ENCODE results near the gene HOXB5.

The HOXB5 gene

DNA sequence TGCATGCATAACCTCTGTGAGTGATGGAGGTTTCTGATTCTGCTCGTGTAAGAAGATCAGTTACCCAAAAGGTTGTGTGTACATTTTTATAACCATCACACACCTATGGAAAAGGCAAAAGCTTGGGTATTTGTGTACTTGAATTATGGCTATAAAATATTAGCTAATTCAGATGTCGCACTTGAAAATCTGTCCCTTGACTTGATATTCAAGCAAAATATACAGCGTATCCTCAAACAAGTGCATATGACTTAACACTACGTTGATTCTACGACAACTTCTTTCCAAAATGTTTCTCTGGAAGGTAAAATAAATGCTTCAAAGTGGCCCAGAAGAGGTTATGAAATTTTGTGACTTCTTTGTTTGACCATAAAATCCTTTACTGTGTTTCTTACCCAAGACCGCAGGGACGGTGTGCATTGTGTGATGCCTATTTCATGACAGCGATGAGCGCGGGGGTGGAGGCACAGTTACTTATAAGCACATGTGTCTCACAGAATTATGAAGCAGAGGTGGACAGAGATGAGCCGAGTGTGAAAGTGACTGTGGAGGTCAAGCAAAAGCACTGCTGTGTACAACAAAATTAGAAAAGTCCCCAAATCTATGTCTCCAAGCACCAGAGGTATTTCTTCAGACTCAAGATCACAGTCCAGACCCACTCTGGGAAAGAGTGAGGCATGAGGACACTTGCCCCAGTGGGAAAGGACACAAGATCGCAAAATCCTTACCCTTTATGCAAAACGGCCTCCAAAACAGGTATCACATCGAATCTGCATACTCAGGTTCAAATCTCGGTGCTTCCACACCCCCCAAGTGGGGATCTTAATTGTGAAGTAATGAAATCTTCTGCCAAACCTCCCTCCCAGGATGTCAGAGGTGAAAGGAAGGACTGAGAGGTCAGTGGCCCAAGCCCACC is 36.7 kb upstream of the HOXB5 start:
- no peak for DNase-seq
- Histone ChIP-seq H3K27me3 (peaks cover 0 to 100% of the 10 kb centered on the region in 2 donors), H3K9me3 (no peaks in the 10 kb centered on the region), H3K4me3 (no peak overlapping the region), H3K36me3 (no peaks in the 10 kb centered on the region), H3K4me1 (peaks cover 0 to 25% (median 18%) of the 10 kb centered on the region in 4 donors), H3K27ac (no peak overlapping the region)
- TF ChIP-seq, protein P1, sequence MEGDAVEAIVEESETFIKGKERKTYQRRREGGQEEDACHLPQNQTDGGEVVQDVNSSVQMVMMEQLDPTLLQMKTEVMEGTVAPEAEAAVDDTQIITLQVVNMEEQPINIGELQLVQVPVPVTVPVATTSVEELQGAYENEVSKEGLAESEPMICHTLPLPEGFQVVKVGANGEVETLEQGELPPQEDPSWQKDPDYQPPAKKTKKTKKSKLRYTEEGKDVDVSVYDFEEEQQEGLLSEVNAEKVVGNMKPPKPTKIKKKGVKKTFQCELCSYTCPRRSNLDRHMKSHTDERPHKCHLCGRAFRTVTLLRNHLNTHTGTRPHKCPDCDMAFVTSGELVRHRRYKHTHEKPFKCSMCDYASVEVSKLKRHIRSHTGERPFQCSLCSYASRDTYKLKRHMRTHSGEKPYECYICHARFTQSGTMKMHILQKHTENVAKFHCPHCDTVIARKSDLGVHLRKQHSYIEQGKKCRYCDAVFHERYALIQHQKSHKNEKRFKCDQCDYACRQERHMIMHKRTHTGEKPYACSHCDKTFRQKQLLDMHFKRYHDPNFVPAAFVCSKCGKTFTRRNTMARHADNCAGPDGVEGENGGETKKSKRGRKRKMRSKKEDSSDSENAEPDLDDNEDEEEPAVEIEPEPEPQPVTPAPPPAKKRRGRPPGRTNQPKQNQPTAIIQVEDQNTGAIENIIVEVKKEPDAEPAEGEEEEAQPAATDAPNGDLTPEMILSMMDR (IDR thresholded peaks at IDR 0.05), result no peak
- intact Hi-C loops (cut with DNase I; ENCODE audit: low total_unique reads), result no loop called here

DNA sequence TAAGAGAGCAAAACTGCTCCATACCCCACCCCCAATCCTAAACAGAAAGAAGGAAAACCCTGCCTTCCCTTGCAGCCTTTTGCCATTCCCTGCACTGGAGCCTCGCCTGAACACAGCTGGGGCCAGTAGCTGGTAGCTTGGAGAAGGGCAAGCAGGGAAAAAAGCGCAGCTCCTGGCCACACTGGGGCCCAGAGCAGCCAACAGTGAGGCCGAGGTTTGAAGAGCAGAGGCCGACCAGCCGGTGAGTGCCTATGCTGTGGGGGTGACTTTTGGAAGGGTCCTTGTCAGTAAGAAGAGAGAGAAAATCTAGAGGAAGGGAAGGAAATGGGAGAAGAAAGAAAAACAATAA is 35.8 kb upstream of the HOXB5 start:
- H3K4me3 ChIP-seq, result no peak overlapping the region
- peaks cover 0 to 30% (median 24%) of the 10 kb centered on the region in 4 donors for H3K4me1 ChIP-seq
- H3K27me3 ChIP-seq, result peaks cover 0 to 100% of the 10 kb centered on the region in 2 donors
- TF ChIP-seq, protein P1 (IDR thresholded peaks at IDR 0.05), result no peak
- no peaks in the 10 kb centered on the region for H3K9me3 ChIP-seq
- intact Hi-C loops (cut with DNase I; ENCODE audit: low total_unique reads), result no loop called here
- no peak overlapping the region for H3K27ac ChIP-seq
- DNase-seq, result no peak
- H3K36me3 ChIP-seq, result no peaks in the 10 kb centered on the region

DNA sequence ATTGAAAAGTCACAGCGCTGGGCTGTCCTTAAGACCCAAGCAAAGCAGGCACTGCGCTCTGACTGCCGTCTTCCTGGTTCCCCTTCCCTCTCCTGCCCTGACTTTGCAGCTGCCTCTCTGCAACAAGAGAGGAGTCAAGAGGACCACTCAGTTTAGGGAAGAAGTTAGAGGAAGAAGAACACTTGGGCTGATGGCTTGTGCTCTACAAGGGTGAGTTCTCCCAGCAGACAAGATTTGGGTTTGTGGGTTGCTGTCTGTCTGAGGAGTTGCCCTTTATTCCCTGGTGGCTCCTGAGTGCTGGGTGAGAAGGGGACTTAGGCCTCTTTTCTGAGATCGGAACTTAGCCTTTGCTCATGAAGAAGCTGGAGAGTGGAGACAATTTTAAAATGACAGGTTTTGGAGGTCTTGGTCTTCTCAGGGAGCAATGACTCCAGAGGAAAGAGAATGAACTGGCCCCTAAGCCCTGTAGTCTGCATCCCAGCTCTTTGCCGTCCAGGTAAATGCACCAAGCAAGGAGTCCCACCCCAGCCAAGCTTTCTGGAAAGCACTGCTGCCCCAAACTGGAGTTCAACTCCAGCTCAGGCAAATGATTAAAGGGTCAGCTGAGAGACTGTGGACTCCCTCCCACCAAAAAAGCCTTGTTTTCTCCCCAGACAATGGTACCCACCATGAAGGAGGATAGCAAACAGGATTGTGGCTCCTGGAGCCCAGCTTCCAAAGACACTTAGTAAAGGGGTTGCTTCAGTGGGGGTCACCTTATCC is 35.3 kb upstream of the HOXB5 start:
- intact Hi-C loops (cut with DNase I; ENCODE audit: low total_unique reads), result no loop called here
- Histone ChIP-seq H3K4me1 (peaks cover 0 to 29% (median 23%) of the 10 kb centered on the region in 4 donors), H3K4me3 (no peak overlapping the region), H3K27me3 (peaks cover 0 to 99% of the 10 kb centered on the region in 2 donors), H3K27ac (no peak overlapping the region), H3K9me3 (no peaks in the 10 kb centered on the region), H3K36me3 (no peaks in the 10 kb centered on the region)
- DNase-seq, result no peak
- TF ChIP-seq, protein P1 (IDR thresholded peaks at IDR 0.05), result no peak

DNA sequence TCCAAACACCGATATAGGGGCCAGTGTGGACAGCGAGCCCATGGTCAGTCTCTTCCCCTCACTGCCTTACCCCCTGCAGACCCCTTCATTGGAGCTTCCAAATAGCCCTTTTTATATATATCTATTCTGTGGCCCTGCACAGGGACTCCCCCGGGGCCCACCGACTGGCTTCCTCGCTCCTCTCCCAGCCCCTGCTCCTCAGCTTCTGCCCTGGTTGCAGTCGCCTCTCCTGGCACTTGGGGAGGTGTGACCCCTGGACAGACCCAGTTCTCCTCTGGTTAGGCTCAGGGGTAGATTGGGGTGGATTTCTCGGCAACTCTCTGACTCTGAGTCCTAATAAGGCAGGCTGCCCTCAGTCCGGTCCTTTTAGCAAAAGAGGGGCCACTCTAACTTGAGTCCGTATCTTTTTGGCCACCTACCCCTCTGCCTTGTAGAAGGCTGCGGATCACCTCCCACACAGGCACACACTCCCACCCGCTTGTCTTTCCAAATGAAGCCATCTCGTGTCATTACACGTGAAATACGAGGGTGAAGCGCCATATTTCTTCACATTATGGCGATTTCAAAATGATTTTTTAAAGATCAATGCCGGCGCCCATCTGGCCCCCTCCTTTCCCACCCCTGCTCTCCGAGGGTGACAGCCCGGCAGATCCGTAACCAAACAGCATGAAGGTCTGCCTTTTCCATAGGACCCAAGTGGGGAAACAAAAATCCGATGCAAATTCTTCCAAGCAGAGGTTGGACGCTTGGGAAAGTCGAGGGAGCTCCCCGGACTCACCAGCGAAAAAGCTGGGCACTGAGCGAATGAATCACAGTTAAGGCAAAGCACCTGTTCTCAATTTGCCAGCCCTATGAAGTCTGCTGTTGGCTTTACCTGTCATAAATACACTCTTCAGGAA is 34.3 kb upstream of the HOXB5 start:
- peaks cover 0 to 25% (median 21%) of the 10 kb centered on the region in 4 donors for H3K4me1 ChIP-seq
- TF ChIP-seq, protein P1 (IDR thresholded peaks at IDR 0.05), result no peak
- no peak overlapping the region for H3K4me3 ChIP-seq
- H3K9me3 ChIP-seq, result no peaks in the 10 kb centered on the region
- intact Hi-C loops (cut with DNase I; ENCODE audit: low total_unique reads), result no loop called here
- H3K36me3 ChIP-seq, result no peaks in the 10 kb centered on the region
- H3K27ac ChIP-seq, result no peak overlapping the region
- DNase-seq, result no peak
- H3K27me3 ChIP-seq, result peaks cover 0 to 99% of the 10 kb centered on the region in 2 donors

DNA sequence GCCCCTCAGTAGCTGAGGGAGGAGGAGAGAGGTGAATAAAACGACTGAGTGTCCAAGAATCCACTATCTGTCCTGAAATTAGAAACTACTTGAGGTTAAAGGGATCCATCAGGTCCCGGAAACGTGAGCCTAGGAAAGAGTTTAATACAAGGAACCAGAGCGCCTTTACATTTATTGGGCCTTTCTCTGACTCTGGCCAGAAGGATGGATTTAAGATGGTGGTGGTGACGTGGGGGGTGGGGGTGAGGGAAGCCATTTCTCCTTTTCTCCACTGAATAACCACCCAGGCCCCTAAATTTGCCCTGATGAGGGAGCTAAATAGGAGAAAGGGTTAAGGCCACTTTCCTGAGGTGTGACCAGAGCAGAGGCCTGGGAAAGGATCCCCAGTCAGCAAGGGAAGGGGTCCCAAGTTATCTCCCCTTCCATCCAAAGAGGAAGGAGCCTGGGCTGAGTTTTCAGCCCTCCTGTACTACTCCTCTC is 33.6 kb upstream of the HOXB5 start:
- TF ChIP-seq, protein P1 (IDR thresholded peaks at IDR 0.05), result no peak
- no peak for DNase-seq
- H3K36me3 ChIP-seq, result no peaks in the 10 kb centered on the region
- H3K27ac ChIP-seq, result no peak overlapping the region
- H3K4me1 ChIP-seq, result peaks cover 0 to 25% (median 21%) of the 10 kb centered on the region in 4 donors
- H3K4me3 ChIP-seq, result no peak overlapping the region
- intact Hi-C loops (cut with DNase I; ENCODE audit: low total_unique reads), result no loop called here
- no peaks in the 10 kb centered on the region for H3K9me3 ChIP-seq
- H3K27me3 ChIP-seq, result peaks cover 0 to 99% of the 10 kb centered on the region in 2 donors
